OCI-LY1 (cell line): Measurements from ENCODE around the gene ZNF71.

Source experiments
- H2AFZ ChIP-seq: fragments of 200-600 bp; sonication (generic), shearing (Covaris generic); 2 replicates; pipeline ENCODE4 v1.6.0; 2014; ENCODE audit warnings: antibody characterized with exemption, mild to moderate bottlenecking, low read length
- H3F3A ChIP-seq: fragments of 200-600 bp; sonication (generic), shearing (Covaris generic); 2 replicates; pipeline ENCODE4 v1.6.0; 2014; ENCODE audit warnings: mild to moderate bottlenecking, antibody characterized with exemption, low read length, moderate library complexity; ENCODE audit not compliant: insufficient read depth
- H3K27ac ChIP-seq: fragments of 200-600 bp; sonication (generic); 2 replicates; pipeline ENCODE4 v1.5.1; 2014; ENCODE audit warnings: low read length, mixed run types, mild to moderate bottlenecking, low read depth; ENCODE audit not compliant: poor library complexity, severe bottlenecking
- H3K27me3 ChIP-seq: fragments of 200-600 bp; sonication (generic); 2 replicates; pipeline ENCODE4 v1.6.0; 2014; ENCODE audit warnings: antibody characterized with exemption, mild to moderate bottlenecking, low read length, moderate library complexity; ENCODE audit not compliant: insufficient read depth
- H3K36me3 ChIP-seq: fragments of 200-600 bp; sonication (generic); 2 replicates; pipeline ENCODE4 v1.6.1; 2014; ENCODE audit warnings: mild to moderate bottlenecking, antibody characterized with exemption, low read length, moderate library complexity, mixed read lengths; ENCODE audit not compliant: insufficient read depth
- H3K4me1 ChIP-seq: fragments of 200-600 bp; sonication (generic); 2 replicates; pipeline ENCODE4 v1.5.1; 2014; ENCODE audit warnings: mild to moderate bottlenecking, low read length, moderate library complexity; ENCODE audit not compliant: insufficient read depth, severe bottlenecking
- H3K4me2 ChIP-seq: fragments of 200-600 bp; sonication (generic), shearing (Covaris generic); 2 replicates; pipeline ENCODE4 v1.6.1; 2014; ENCODE audit warnings: low read length
- H3K4me3 ChIP-seq: fragments of 200-600 bp; sonication (generic); 2 replicates; pipeline ENCODE4 v1.5.1; 2014; ENCODE audit warnings: low read length, low read depth, mild to moderate bottlenecking, mixed read lengths; ENCODE audit not compliant: poor library complexity, severe bottlenecking
- H3K79me2 ChIP-seq: fragments of 200-600 bp; shearing (Covaris generic); 2 replicates; pipeline ENCODE4 v1.6.1; 2016; ENCODE audit warnings: mixed run types, low read length, mixed read lengths; ENCODE audit not compliant: insufficient read depth
- H3K9ac ChIP-seq: fragments of 200-600 bp; sonication (generic), shearing (Covaris generic); 2 replicates; pipeline ENCODE4 v1.6.1; 2014; ENCODE audit warnings: mild to moderate bottlenecking, low read length, mixed read lengths
- H3K9me2 ChIP-seq: fragments of 200-600 bp; sonication (generic), shearing (Covaris generic); 2 replicates; pipeline ENCODE4 v1.6.1; 2014; ENCODE audit warnings: low read depth, mild to moderate bottlenecking, low read length, mixed read lengths
- H3K9me3 ChIP-seq: fragments of 200-600 bp; shearing (Covaris generic); 2 replicates; pipeline ENCODE4 v1.6.1; 2014; ENCODE audit warnings: low read length, mixed read lengths
- H4K20me1 ChIP-seq: fragments of 200-600 bp; sonication (generic), shearing (Covaris generic); 2 replicates; pipeline ENCODE4 v1.6.0; 2016; ENCODE audit warnings: mild to moderate bottlenecking, low read length; ENCODE audit not compliant: insufficient read depth
- CTCF ChIP-seq: fragments of 200-600 bp; sonication (generic), shearing (Covaris generic); IDR thresholded peaks from 2 replicates; pipeline ENCODE4 v1.5.1; 2017; ENCODE audit warnings: mild to moderate bottlenecking, antibody characterized with exemption, low read length, moderate library complexity, mixed read lengths
- EZH2 ChIP-seq: fragments of 200-600 bp; sonication (generic), shearing (Covaris generic); IDR thresholded peaks from 2 replicates; pipeline ENCODE4 v1.8.0; 2017; ENCODE audit warnings: borderline replicate concordance, mixed run types, mild to moderate bottlenecking, antibody characterized with exemption, low read length, moderate library complexity, mixed read lengths

The ZNF71 gene

GRCh38 chr19:56573914-56574313 lies 21.2 kb upstream of the ZNF71 start:
- Histone ChIP-seq H3K4me3 (no peak overlapping the region), H2AFZ (no peak overlapping the region), H3K4me1 (no peaks in the 10 kb centered on the region), H3K9me3 (peaks cover 33% of the 10 kb centered on the region), H3K9me2 (no peaks in the 10 kb centered on the region), H3K27me3 (no peaks in the 10 kb centered on the region), H3K27ac (no peak overlapping the region), H3K36me3 (no peaks in the 10 kb centered on the region), H4K20me1 (no peaks in the 10 kb centered on the region), H3K9ac (no peak overlapping the region), H3K79me2 (no peaks in the 10 kb centered on the region), H3F3A (no peaks in the 10 kb centered on the region), H3K4me2 (no peak overlapping the region)
- TF ChIP-seq EZH2 (no peak), CTCF (no peak)

- H3K9me2 ChIP-seq = no peaks in the 10 kb centered on the region
- peaks cover 43% of the 10 kb centered on the region for H3K9me3 ChIP-seq
- no peak overlapping the region for H2AFZ ChIP-seq
- H3K27ac ChIP-seq = no peak overlapping the region
- no peaks in the 10 kb centered on the region for H3F3A ChIP-seq
- H3K4me2 ChIP-seq = no peak overlapping the region
- no peaks in the 10 kb centered on the region for H3K4me1 ChIP-seq
- no peaks in the 10 kb centered on the region for H3K27me3 ChIP-seq
- no peaks in the 10 kb centered on the region for H4K20me1 ChIP-seq
- no peaks in the 10 kb centered on the region for H3K36me3 ChIP-seq
- TF ChIP-seq CTCF = no peak
- TF ChIP-seq EZH2 = no peak
- no peaks in the 10 kb centered on the region for H3K79me2 ChIP-seq
- H3K9ac ChIP-seq = no peak overlapping the region
- no peak overlapping the region for H3K4me3 ChIP-seq
Measured at GRCh38 chr19:56577719-56578602, 17.1 kb upstream of the ZNF71 start.

GRCh38 chr19:56594446-56594782 lies 688 bp upstream of the ZNF71 start:
- Histone ChIP-seq H4K20me1 (no peaks in the 10 kb centered on the region), H3K4me3 (peak overlapping the region; percentile 71), H3K36me3 (peaks cover 15% of the 10 kb centered on the region; the same call in 1 of the 2 replicates), H3K9ac (no peak overlapping the region), H3K27me3 (no peaks in the 10 kb centered on the region), H3K4me1 (peaks cover 7% of the 10 kb centered on the region), H3K9me2 (no peaks in the 10 kb centered on the region), H3K27ac (no peak overlapping the region), H3K4me2 (peak overlapping the region; percentile 61; the same call in 1 of the 2 replicates), H3K79me2 (no peaks in the 10 kb centered on the region), H2AFZ (0 out of 2 replicates have a peak overlapping the region, but pooled peaks have one; percentile 2), H3K9me3 (no peaks in the 10 kb centered on the region; the same call in 1 of the 2 replicates), H3F3A (no peaks in the 10 kb centered on the region)
- no peak for TF ChIP-seq CTCF
- TF ChIP-seq EZH2 = no peak
